Lower lobe of right lung (tissue), 2 donors: ENCODE results near the gene HOXD13. TPM values are rescaled to one million over a fixed set of nuclear protein-coding genes. Genes with fewer than 3 reads are reported as not detected.

Experiments
- ATAC-seq, 2 donors: fragments of 200-7000 bp; cut with Tn5 transposase; one replicate each; pipeline ENCODE4 v1.9.1; 2020 to 2022; ENCODE audit warnings: mild to moderate bottlenecking in 2 of 2, moderate library complexity in 2 of 2
- DNase-seq: peaks from one replicate; pipeline ENCODE4 v3.0.0-alpha.2; 2020
- H3K27ac ChIP-seq: fragments of 200-600 bp; one replicate; pipeline ENCODE4 v1.8.0; 2022
- H3K27me3 ChIP-seq: fragments of 200-600 bp; one replicate; pipeline ENCODE4 v1.8.0; 2022; ENCODE audit warnings: low read depth
- H3K36me3 ChIP-seq: fragments of 200-600 bp; one replicate; pipeline ENCODE4 v1.8.0; 2022; ENCODE audit warnings: mild to moderate bottlenecking
- H3K4me1 ChIP-seq: fragments of 200-600 bp; one replicate; pipeline ENCODE4 v1.8.0; 2022
- H3K4me3 ChIP-seq: fragments of 200-600 bp; one replicate; pipeline ENCODE4 v1.8.0; 2022; ENCODE audit warnings: mild to moderate bottlenecking
- H3K9me3 ChIP-seq: fragments of 200-600 bp; one replicate; pipeline ENCODE4 v1.8.0; 2022
- intact Hi-C: fragments of 100-400 bp; cut with DNase I; formaldehyde crosslinking; loops from one replicate; pipeline ENCODE4 v1.11.0; 2022
- total RNA-seq: library from RNA; stranded (reverse); fragmentation: NEBNext Ultra II Directional; extraction: Animal tissue kit (Norgen Biotek cat#: 25700); gene quantifications from one replicate; pipeline ENCODE4 v1.2.1, GENCODE V29; 2021
- TF ChIP-seq, protein P1 (sequence below): fragments of 200-600 bp; IDR thresholded peaks from one replicate; pipeline ENCODE4 v1.8.0; 2022; ENCODE audit warnings: antibody characterized with exemption, mild to moderate bottlenecking
- donor health status: DM: no; HTN: yes; CAD: no; lungs with severe emphysema.

The HOXD13 gene
- total RNA-seq, 1 donor from 2014 or later = not detected

DNA sequence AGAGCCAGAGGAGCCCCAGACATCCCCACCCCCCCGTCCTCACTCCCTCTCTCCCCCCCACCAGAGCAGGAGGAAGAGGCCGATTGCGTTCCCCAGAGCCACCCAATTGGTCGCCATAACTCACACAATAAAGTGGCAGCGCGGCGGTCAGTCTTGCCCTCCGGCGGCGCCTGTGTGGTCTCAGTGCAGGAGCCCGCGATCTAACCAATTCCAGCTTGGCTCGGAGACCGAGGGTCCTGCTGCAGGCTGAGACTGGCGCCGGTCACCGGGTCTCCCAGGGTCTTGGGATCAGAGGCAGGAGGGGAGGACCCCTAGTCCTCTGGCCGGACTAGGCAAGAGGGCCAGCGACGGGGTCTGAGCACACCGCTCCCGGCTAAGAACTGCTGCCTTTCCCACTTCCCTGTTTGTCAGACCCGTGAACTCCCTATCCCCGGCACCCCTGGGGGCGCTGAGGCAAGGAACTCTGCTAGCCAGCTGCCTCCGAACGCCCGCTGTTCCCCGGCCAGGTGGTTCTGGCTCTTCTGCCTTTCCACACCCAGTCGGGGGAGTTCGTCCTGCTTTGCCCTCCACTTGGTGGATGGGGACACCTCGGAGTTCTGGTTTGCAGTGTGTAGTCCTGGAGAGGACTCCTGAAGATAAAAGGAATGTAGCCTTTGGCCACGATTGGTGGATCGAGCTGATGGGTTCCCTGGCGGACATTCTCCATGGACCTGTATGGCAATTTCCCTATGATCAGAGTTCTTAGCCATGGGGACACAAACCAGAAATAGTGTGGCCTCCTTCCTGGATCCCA is 6.0 kb downstream of the HOXD13 start:
- no peak overlapping the region for H3K4me3 ChIP-seq
- no peaks in the 10 kb centered on the region for H3K9me3 ChIP-seq
- ATAC-seq (no peak), DNase-seq (no peak)
- TF ChIP-seq, protein P1, sequence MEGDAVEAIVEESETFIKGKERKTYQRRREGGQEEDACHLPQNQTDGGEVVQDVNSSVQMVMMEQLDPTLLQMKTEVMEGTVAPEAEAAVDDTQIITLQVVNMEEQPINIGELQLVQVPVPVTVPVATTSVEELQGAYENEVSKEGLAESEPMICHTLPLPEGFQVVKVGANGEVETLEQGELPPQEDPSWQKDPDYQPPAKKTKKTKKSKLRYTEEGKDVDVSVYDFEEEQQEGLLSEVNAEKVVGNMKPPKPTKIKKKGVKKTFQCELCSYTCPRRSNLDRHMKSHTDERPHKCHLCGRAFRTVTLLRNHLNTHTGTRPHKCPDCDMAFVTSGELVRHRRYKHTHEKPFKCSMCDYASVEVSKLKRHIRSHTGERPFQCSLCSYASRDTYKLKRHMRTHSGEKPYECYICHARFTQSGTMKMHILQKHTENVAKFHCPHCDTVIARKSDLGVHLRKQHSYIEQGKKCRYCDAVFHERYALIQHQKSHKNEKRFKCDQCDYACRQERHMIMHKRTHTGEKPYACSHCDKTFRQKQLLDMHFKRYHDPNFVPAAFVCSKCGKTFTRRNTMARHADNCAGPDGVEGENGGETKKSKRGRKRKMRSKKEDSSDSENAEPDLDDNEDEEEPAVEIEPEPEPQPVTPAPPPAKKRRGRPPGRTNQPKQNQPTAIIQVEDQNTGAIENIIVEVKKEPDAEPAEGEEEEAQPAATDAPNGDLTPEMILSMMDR = no peak
- no peaks in the 10 kb centered on the region for H3K36me3 ChIP-seq
- H3K27ac ChIP-seq = no peak overlapping the region
- intact Hi-C loops = loop anchor here (10.0 kb wide), 1 partner anchor 404 kb away; no protein-coding TSS in a partner anchor
- H3K27me3 ChIP-seq = peaks cover 98% of the 10 kb centered on the region
- peaks cover 20% of the 10 kb centered on the region for H3K4me1 ChIP-seq

DNA sequence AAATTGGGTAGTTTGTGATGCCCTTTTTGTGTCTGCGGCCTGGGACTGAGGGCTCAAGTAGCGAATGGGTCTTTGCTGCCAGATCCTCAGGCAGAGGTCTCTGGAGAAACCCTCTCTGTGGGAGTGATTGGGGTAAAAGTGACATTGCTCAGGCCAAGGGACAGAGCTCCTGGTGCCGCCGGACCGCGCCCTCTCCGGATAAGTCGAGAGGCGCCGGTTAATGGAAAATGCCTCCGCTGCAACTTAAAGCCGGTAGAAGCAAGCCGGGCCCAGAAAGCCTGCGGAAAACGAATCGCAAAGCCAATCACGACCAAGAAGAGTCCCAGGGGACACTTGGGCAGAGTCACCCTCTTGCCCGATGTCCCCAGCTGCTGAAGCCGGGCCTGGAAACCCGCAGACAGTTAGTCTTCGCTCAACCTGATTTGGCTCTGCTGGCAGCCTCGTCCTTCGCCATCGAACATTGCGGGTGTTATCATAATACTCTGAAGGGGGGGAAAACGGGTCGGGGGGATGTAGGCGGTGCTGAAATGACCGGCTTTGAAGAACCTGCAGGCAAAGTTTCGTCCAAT is 6.7 kb downstream of the HOXD13 start:
- intact Hi-C loops = loop anchor here (10.0 kb wide), 1 partner anchor 404 kb away; no protein-coding TSS in a partner anchor
- Histone ChIP-seq H3K27ac (no peak overlapping the region), H3K9me3 (no peaks in the 10 kb centered on the region), H3K4me1 (peaks cover 22% of the 10 kb centered on the region), H3K27me3 (peaks cover 100% of the 10 kb centered on the region), H3K4me3 (no peak overlapping the region), H3K36me3 (no peaks in the 10 kb centered on the region)
- TF ChIP-seq, protein P1 = no peak
- DNase-seq (no peak), ATAC-seq (no peak)

DNA sequence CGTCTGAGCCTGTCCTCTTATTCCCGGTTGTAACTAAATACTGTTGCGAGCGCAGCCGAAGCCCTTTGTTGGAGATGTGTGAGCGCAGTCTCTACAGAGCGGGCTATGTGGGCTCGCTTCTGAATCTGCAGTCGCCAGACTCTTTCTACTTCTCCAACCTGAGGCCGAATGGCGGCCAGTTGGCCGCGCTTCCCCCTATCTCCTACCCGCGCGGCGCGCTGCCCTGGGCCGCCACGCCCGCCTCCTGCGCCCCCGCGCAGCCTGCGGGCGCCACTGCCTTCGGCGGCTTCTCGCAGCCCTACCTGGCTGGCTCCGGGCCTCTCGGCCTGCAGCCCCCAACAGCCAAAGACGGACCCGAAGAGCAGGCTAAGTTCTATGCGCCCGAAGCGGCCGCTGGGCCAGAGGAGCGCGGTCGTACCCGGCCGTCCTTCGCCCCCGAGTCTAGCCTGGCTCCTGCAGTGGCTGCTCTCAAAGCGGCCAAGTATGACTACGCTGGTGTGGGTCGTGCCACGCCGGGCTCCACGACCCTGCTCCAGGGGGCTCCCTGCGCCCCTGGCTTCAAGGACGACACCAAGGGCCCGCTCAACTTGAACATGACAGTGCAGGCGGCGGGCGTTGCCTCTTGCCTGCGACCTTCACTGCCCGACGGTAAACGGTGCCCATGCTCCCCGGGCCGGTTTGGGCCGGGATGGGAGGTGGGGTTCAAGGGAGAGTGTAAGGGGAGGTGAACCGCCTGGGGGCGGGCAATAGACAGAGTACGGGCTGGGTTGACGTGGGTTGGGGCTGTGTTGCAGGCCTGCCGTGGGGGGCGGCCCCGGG is 7.4 kb downstream of the HOXD13 start, which contains the start of gene HOXD12:
Gene HOXD12, plus strand, starts transcription at position 68 of the 819 bp plus-strand sequence. Its CDS starts 7 bp downstream, at position 75.
- TF ChIP-seq, protein P1 = no peak
- no peaks in the 10 kb centered on the region for H3K9me3 ChIP-seq
- no peaks in the 10 kb centered on the region for H3K36me3 ChIP-seq
- H3K4me1 ChIP-seq = peaks cover 29% of the 10 kb centered on the region
- peaks cover 100% of the 10 kb centered on the region for H3K27me3 ChIP-seq
- no peak within 1 kb of the TSS for H3K27ac ChIP-seq
- DNase-seq (no peak), ATAC-seq (no peak)
- H3K4me3 ChIP-seq = no peak within 1 kb of the TSS
- intact Hi-C loops = loop anchor here (10.0 kb wide), 1 partner anchor 405 kb away; no protein-coding TSS in a partner anchor

DNA sequence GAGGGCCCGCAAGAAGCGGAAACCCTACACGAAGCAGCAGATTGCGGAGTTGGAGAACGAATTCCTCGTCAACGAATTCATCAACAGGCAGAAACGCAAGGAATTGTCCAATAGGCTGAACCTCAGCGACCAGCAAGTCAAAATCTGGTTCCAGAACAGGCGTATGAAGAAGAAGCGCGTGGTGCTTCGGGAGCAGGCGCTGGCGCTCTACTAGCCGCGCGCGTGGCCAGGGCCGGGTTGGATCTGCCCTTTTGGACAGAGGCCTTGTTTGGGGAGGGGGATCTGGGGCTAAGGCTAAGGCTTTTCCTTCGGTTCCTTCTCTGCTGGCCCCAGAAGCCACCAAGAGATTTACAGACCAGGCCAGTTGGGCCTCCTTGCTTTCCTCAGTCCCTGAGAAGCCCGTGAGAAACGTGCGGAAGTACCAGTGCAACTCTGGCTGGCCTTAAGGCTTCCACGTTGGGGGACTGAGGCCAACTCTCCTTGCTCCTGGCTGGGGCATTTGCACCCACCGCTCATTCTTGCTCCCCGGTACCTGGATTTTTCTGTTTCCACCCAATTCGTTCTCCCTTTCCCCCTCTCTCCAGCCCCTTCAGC is 8.1 kb downstream of the HOXD13 start:
- peaks cover 29% of the 10 kb centered on the region for H3K4me1 ChIP-seq
- H3K4me3 ChIP-seq = no peak overlapping the region
- H3K9me3 ChIP-seq = no peaks in the 10 kb centered on the region
- H3K36me3 ChIP-seq = no peaks in the 10 kb centered on the region
- TF ChIP-seq, protein P1 = no peak
- no peak for ATAC-seq
- DNase-seq = no peak
- intact Hi-C loops = no loop called here
- no peak overlapping the region for H3K27ac ChIP-seq
- H3K27me3 ChIP-seq = peaks cover 100% of the 10 kb centered on the region
